ENCODE measurements around the gene INSC.

DNA sequence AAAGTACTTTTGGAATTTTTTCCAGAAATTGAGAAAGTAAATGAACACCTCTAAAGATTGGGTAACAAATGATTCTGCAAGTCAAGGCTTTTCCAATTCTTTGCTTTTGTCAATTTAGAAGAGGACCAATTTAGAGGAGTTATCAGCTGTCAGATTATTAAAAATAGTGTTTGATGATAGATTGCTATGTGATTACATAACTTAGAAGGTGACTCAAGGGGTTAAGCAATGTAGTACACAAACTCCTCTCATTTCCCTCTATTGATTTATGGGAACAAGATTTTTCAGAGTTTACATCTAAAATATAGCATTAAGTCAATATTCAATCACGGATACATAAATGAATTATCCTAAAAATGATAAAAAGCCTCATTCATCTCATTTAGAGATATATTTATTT lies 70.3 kb downstream of the INSC start:
- TF ChIP-seq ZNF707 (tag by site-specific recombination; IDR thresholded peaks at IDR 0.05), result no peak
- no peak for TF ChIP-seq ZNF701 (tag by site-specific recombination; IDR thresholded peaks at IDR 0.05)
- no peak for TF ChIP-seq ZBTB8A (tag by site-specific recombination; IDR thresholded peaks at IDR 0.05)
- no peak for TF ChIP-seq GLI2 (tag by site-specific recombination; IDR thresholded peaks at IDR 0.05; ENCODE audit: borderline replicate concordance, low read depth)

Measured in HEK293 (cell line).